Measurements from ENCODE around the gene CLEC16A. TPM values are rescaled to one million over a fixed set of nuclear protein-coding genes. Genes with fewer than 3 reads are reported as not detected.

The CLEC16A gene
- total and polyA plus RNA-seq, 8 donors = 8.1 to 17.2 (median 10.7) TPM

DNA sequence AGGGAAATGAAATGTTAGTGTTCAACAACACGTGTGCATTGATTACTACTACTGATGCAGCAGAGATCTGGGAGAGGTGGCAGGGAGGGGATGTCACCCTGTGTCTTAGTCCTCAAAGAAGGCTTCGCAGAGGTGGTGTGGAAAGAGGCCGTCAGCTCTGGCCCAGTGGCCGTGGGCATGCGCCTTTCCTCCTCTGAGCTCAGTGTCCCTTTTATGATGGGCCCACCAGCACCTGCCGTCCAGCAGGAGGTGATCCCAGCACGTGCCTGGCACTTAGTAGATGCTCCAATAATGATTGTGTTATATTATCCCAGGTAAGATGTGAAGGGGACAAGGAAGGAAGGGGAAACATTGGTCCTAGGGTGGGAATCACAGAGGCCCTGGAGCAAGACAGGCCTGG lies 106.2 kb downstream of the CLEC16A start:
- Histone ChIP-seq H3K27ac (no peak overlapping the region), H3K4me1 (no peaks in the 10 kb centered on the region), H3K4me3 (no peak overlapping the region), H3K9me3 (no peaks in the 10 kb centered on the region), H3K27me3 (no peaks in the 10 kb centered on the region), H3K36me3 (no peaks in the 10 kb centered on the region)
- FAIRE-seq = no peak
- ATAC-seq = no peak
- intact Hi-C loops (cut with DNase I) = no loop called here
- TF ChIP-seq CTCF (IDR thresholded peaks at IDR 0.05) = no peak
- no peak for DNase-seq
- WGBS, 2 donors = 90 to 94% methylated on average over 7 of the region's 7 CpGs

- DNase-seq (no peak), ATAC-seq (no peak), FAIRE-seq (no peak)
- H3K27ac ChIP-seq = no peak overlapping the region
- no peaks in the 10 kb centered on the region for H3K36me3 ChIP-seq
- H3K9me3 ChIP-seq = no peaks in the 10 kb centered on the region
- H3K4me1 ChIP-seq = no peaks in the 10 kb centered on the region
- intact Hi-C loops (cut with DNase I) = no loop called here
- no peak for TF ChIP-seq CTCF (IDR thresholded peaks at IDR 0.05)
- H3K27me3 ChIP-seq = no peaks in the 10 kb centered on the region
- 81 to 89% methylated on average over 7 of the region's 7 CpGs for WGBS, 2 donors
- no peak overlapping the region for H3K4me3 ChIP-seq
Observed at GRCh38 chr16:11050944-11051343, 106.6 kb downstream of the CLEC16A start.

GRCh38 chr16:11051430-11051829 lies 107.1 kb downstream of the CLEC16A start:
- Histone ChIP-seq H3K4me1 (no peaks in the 10 kb centered on the region), H3K27me3 (no peaks in the 10 kb centered on the region), H3K9me3 (no peaks in the 10 kb centered on the region), H3K36me3 (no peaks in the 10 kb centered on the region), H3K27ac (no peak overlapping the region), H3K4me3 (no peak overlapping the region)
- DNase-seq = no peak
- intact Hi-C loops (cut with DNase I) = no loop called here
- FAIRE-seq = no peak
- 95 to 96% methylated on average over 11 of the region's 11 CpGs for WGBS, 2 donors
- no peak for ATAC-seq
- TF ChIP-seq CTCF (IDR thresholded peaks at IDR 0.05) = no peak

GRCh38 chr16:11051879-11052808 lies 107.8 kb downstream of the CLEC16A start:
- H3K4me3 ChIP-seq = no peak overlapping the region
- no peak for TF ChIP-seq CTCF (IDR thresholded peaks at IDR 0.05)
- H3K36me3 ChIP-seq = no peaks in the 10 kb centered on the region
- no peak for DNase-seq
- no peak for FAIRE-seq
- 82 to 86% methylated on average over 17 of the region's 17 CpGs for WGBS, 2 donors
- ATAC-seq = no peak
- no peaks in the 10 kb centered on the region for H3K27me3 ChIP-seq
- no peaks in the 10 kb centered on the region for H3K9me3 ChIP-seq
- no peaks in the 10 kb centered on the region for H3K4me1 ChIP-seq
- H3K27ac ChIP-seq = no peak overlapping the region
- intact Hi-C loops (cut with DNase I) = no loop called here

DNA sequence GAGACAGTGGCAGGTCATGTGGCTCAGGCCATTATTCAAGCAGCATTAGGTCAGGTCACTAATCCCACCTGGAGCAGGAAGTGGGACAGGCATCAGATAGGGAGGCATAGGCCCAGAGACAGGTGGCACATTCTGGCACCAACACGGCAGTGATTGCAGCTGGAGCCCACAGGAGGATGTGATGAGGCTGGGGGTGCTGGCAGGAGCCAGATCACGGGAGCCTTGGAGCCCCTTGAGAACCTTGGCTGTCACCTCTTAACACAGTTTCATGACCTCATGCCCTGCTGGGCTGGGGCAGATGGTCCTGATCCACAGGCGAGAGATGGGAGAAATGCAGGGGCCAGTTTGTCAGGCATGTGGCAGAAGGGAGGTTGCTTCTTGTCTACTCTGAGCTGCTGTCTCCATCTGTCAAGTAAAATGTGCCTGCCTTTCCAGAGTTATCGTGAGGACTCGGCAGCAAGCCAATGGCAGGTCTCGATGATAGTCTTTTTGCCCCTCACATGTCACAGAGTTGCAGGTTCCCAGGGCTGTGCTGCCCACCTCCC lies 109.6 kb downstream of the CLEC16A start:
- H3K4me1 ChIP-seq = no peaks in the 10 kb centered on the region
- no peak overlapping the region for H3K4me3 ChIP-seq
- no peaks in the 10 kb centered on the region for H3K36me3 ChIP-seq
- no peak overlapping the region for H3K27ac ChIP-seq
- no peak for TF ChIP-seq CTCF (IDR thresholded peaks at IDR 0.05)
- intact Hi-C loops (cut with DNase I) = no loop called here
- 87 to 95% methylated on average over 6 of the region's 6 CpGs for WGBS, 2 donors
- no peaks in the 10 kb centered on the region for H3K9me3 ChIP-seq
- ATAC-seq (no peak), FAIRE-seq (no peak), DNase-seq (no peak)
- H3K27me3 ChIP-seq = no peaks in the 10 kb centered on the region
